Endothelial cell of umbilical vein (primary cell): ENCODE measurements around the gene SPCS3.
"Not testable (repeated sequence)": the region's sequence is repeated elsewhere in the genome, so short reads cannot be mapped to it uniquely, and the experiment has no call there.

Experiments used
- JUN ChIP-seq: IDR thresholded peaks from 2 replicates; pipeline ENCODE4 v1.6.1; 2011; ENCODE audit warnings: borderline replicate concordance, low read depth; ENCODE audit not compliant: insufficient read length, insufficient read depth
- POLR2A ChIP-seq: IDR thresholded peaks from 2 replicates; pipeline ENCODE4 v1.6.1; 2012; ENCODE audit warnings: low read depth, mild to moderate bottlenecking, control low read depth, low read length

DNA sequence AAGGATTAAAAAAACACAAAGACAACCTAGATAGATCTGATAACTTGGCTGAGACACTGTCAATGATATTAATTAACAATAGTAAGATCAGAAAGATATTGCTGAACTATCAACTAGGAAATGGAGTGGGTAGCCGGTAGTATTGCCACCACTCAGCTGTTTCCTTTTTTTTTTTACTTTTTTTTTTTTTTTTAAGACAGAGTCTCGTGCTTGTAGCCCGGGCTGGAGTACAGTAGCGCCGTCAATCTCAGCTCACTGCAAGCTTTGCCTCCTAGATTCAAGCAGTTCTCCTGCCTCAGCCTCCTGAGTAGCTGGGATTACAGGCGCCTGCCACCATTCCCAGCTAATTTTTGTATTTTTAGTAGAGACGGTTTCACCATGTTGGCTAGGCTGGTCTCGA lies 5.1 kb downstream of the SPCS3 start:
- not testable (repeated sequence) for TF ChIP-seq JUN, POLR2A
